NCI-H1417 treated with DMSO at 0.1 percent for 48 hours (cell line): ENCODE results near the gene SHISA9.

Experiments
- DNase-seq: peaks from one replicate; lab custom pipeline; 2025; lab: John Stamatoyannopoulos, UW

SHISA9 gene

GRCh38 chr16:12951976-12952375, 50.6 kb downstream of the SHISA9 start:
- no peak for DNase-seq

GRCh38 chr16:12958366-12958765, 57.0 kb downstream of the SHISA9 start:
- DNase-seq, result no peak

DNA sequence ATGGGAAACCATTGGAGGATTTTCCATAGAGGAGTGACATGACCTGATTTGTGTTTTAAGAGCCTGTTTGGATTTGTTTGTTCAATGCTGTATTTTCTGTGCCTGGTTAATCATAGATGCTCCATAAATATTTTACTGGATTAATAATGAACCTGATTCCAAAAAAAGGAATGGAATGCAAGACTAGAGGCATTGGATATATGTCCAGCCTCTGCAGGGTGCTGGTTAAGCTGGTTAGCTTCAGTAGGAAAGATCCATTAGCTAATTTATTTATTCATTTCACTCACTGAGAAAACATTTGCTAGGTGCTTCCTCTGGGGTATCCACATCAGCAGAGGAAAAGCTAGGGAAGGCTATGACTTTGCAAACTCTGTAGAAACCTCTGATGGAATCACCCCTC, 57.7 kb downstream of the SHISA9 start:
- no peak for DNase-seq

- DNase-seq, result no peak
These were observed 60.2 kb downstream of the SHISA9 start for GRCh38 chr16:12961626-12962025.

- DNase-seq, result no peak
These were observed 63.1 kb downstream of the SHISA9 start for GRCh38 chr16:12964461-12964860.

DNA sequence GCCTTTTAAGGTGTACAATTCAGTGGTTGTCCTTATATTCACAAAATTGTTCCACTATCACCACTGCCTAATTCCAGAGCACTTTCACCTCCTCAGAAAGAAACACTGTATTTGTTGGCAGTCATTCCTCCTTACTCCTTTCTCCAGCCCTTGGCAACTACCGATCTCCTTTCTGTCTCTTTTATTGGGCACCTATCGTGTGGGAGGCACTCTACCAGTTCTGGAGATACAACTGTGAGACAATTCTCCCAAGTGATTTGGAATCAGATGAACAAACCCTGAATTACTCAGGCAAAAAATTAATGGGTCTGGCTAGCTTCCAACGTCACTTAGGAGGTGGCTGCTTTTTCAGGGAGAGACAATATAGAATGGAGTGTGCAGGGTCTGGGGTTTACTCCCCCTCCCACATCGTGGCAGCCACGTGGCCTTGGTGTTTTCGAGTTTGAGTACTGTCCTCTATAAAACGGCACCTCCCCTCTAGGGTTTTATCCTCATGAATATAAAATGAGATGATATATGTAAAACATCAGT, 63.9 kb downstream of the SHISA9 start:
- no peak for DNase-seq

DNA sequence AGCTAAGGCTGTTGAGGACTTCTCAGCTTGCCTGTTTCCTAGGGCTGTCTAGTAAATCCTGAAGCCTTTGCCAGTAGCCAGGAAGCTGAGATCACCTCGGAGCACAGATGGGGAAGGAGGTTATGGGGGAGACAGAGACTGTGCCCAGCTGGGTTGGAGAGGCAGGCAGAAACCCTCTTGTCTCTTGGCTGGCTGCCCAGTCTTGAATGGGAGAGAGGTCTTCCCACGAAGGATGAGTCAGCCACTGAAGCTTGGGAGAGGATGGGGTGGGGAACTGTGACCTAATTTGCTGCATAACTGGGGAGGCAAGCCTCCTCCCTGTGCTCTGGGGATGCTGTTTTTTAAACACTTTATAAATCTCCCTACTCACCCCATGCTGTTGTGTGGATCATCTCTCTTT, 69.8 kb downstream of the SHISA9 start:
- DNase-seq, result no peak

- no peak for DNase-seq
These were observed 70.8 kb downstream of the SHISA9 start for GRCh38 chr16:12972246-12972645.

- DNase-seq, result no peak
These were observed 74.4 kb downstream of the SHISA9 start for GRCh38 chr16:12975766-12976165.

DNA sequence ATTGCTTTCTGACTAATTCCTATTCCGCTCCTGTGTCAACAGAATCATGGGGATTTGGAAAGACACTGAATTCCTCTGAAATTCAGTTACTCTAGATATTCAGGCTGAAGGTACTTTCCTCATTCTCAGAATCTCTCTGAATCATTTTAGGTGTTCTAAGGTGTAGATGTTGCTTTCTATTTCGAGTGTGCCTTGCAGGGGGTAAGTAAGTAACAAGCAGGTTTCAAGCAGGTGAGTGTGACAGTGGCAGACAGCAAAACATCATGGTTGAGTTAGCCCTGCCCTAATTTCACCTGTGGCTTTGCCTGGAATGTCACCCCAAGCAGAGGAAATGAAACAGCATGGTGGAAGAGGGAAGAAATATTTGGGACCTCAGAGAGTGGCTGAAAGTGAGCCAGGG, 75.1 kb downstream of the SHISA9 start:
- DNase-seq, result no peak

- DNase-seq, result no peak
These were observed 75.5 kb downstream of the SHISA9 start for GRCh38 chr16:12976936-12977335.

DNA sequence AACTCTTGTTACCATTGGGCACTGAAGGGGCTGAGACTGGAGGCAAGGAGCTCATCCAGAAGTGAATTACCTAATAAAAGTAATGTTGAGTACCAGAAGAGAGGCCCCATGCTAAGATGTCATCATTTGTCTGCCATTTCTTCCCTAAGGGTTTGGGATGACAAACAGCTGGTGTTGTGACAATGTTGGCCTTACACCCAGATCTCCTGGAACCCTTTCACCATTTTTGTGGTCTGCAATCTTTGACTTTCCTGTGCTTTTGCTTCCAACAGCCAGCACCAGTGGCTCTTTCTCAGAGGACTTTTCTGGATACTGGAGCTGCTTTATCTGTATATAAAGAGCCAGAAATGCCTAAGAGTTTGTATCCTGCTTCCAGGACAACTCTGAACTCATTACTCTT, 84.1 kb downstream of the SHISA9 start:
- no peak for DNase-seq

DNA sequence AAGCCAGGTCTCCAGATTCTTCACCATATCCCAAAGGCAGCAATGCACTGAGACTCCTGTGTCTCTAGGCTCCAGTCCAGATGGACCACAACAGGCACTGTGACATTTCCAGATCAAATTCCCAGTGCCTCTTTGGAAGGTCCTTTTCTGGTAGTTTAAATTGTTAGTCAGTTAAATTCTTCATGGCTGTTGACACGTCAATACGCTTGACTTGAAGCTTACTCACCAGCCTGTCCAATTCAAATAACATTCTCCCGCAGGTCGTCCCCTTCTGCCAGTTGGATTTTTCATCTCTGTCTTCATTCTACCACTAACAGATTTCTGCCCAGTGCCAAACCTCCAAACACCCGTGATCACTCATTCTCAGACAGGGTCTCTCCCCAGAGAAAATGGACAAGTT, 86.7 kb downstream of the SHISA9 start:
- no peak for DNase-seq

GRCh38 chr16:12992066-12992465, 90.7 kb downstream of the SHISA9 start:
- no peak for DNase-seq

DNA sequence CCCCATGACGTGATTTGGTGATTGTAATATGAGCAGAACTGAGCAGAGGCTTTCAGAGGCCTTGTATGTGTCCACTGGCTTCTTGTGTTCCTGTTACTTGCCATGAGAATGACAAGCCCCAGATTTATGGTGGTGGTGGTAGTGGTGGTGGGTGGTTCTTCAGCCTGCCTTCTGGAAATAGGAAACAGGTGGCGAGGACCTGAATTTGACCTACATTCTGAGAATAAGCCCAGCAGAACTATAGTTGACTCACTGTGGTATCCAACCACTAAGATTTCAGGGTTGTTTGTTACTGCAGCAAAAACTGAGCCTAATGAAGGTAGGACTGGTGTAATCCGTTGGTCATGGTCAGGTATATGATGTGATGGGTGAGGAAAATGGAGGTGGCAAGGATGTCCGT, 93.0 kb downstream of the SHISA9 start:
- DNase-seq, result no peak

DNA sequence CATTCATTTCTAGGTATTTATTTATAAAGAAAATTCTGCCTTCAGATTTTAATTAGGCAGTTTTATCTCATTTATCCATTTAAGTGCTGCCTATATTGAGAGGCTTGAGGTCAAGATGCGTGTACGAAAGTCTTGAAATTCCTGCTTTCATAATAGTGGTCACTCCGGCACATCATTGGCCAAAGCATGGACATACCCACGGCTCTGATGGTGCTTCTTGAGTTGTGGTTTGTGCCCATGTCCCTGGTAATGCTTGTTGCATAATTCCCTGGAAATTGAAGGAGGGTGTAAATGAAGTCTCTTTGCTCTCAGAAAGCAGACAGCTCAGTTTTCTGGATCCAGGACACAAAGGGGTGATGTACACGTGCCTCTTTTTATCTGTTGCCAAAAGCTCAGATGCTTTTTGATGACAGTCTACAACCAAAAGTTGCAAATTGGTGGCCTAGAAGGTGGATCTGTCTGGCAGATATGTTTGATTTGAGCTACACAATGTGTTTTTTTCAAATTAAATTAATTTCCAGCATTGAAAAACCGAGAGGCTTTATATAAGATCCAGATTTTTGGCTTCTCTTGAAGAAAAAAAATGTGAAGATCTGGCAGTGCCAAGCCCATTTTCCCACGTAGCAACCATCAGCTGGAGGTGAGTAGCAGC, 94.4 kb downstream of the SHISA9 start:
- no peak for DNase-seq

GRCh38 chr16:12998361-12999085, 97.1 kb downstream of the SHISA9 start:
- DNase-seq, result no peak

DNA sequence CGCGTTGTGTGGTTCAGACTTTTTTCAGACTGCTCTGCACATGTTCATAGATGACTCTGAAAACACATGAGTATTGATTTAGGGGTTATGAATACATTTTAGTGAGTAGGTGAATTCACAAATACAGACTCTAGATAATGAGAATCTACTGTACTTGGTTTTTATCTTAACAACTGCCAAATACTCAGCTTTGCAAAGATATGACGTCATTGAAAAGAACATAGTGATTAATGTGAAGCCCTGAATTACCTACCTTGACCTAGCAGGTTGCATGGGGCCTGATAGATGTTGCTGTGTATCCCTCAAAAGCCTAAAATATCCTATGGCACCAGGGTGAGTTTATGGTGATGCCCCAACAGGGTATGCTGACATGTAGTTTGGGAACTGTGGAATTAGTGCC, 98.0 kb downstream of the SHISA9 start:
- no peak for DNase-seq

- no peak for DNase-seq
These were observed 104.4 kb downstream of the SHISA9 start for GRCh38 chr16:13005721-13006247.

DNA sequence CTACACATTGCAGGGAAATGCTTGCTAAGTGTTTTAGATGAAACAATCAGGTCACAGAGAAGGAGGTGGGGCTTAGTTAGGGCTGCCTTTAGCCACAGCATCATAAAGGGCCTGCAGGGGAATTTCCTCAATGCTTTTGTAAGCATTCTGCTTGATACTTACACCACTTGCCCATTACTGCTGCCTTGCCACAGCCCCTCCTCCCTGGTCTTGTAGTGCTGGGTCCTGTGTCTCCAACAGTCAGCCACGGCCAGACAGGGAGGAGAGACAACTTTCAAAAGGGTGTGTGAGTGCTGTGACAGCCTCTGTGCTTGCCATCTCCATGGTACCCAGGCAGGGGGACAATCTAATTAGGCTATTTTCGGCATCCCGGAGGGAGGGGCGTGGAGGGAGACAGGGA, 111.2 kb downstream of the SHISA9 start:
- DNase-seq, result no peak

GRCh38 chr16:13013043-13013442, 111.6 kb downstream of the SHISA9 start:
- no peak for DNase-seq

- DNase-seq, result no peak
These were observed 113.1 kb downstream of the SHISA9 start for GRCh38 chr16:13014476-13014875.

DNA sequence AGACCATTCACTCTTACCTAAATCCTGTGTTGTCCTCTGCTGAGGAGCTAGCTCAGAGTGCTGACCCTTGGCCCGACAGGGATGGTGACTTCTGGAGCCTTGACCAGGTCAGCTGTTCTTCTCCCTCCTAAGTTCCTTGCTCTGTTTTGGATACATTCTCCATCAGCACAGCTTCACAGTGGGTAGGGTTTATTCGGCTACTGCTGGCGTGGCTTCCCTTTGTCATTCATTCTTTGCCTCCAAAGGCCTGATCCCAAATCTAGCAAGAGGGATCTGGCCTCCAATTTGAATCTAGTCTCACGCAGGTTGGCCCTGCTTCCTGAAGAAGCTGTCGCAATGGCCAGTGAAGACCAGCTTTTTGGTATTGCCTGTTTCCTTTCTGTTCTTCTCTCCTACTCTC, 116.6 kb downstream of the SHISA9 start:
- no peak for DNase-seq
